Neural cell (in vitro differentiated cells): ENCODE results near the gene ATP11A.

Experiments
- CTCF ChIP-seq: fragments of 450-650 bp; IDR thresholded peaks from 2 replicates; pipeline ENCODE4 v1.5.1; 2014; ENCODE audit warnings: antibody characterized with exemption, mild to moderate bottlenecking, moderate library complexity; ENCODE audit not compliant: poor library complexity, severe bottlenecking
- EP300 ChIP-seq: fragments of 450-650 bp; conservative IDR thresholded peaks from 2 replicates; pipeline ENCODE4 v1.6.1; 2014; ENCODE audit warnings: antibody characterized with exemption, mild to moderate bottlenecking, moderate library complexity; ENCODE audit not compliant: poor library complexity, severe bottlenecking
- POLR2AphosphoS5 ChIP-seq: IDR thresholded peaks from 2 replicates; pipeline ENCODE4 v1.6.1; 2012
- SMC3 ChIP-seq: fragments of 450-650 bp; conservative IDR thresholded peaks from 2 replicates; pipeline ENCODE4 v1.6.1; 2014; ENCODE audit warnings: antibody characterized with exemption, mild to moderate bottlenecking, moderate library complexity; ENCODE audit not compliant: poor library complexity
- TAF1 ChIP-seq: IDR thresholded peaks from 2 replicates; pipeline ENCODE4 v1.6.1; 2012; ENCODE audit warnings: low read depth

GRCh38 chr13:112822851-112823250 lies 133.0 kb downstream of the ATP11A start:
- TF ChIP-seq CTCF (no peak), SMC3 (no peak), EP300 (no peak), TAF1 (no peak), POLR2AphosphoS5 (no peak)
